ENCODE measurements around the gene VDR.
"Not testable (repeated sequence)": the region's sequence is repeated elsewhere in the genome, so short reads cannot be mapped to it uniquely, and the experiment has no call there.

The VDR gene

GRCh38 chr12:47818467-47819137 lies 86.2 kb downstream of the VDR start:
- Histone ChIP-seq H3K4me1 (ENCODE audit: control insufficient read depth, insufficient read depth, low read length, unreplicated experiment) (peaks cover 74% of the 10 kb centered on the region), H3K36me3 (ENCODE audit: insufficient read depth, low read length) (0 out of 2 replicates have a peak, but pooled peaks cover 3% of the 10 kb centered on the region), H3K27me3 (ENCODE audit: insufficient read depth, low read length) (no peaks in the 10 kb centered on the region), H3K4me3 (ENCODE audit: low read depth, low read length) (peak overlapping the region; percentile 92), H3K79me2 (ENCODE audit: control insufficient read depth, insufficient read depth, low read length, unreplicated experiment) (peaks cover 66% of the 10 kb centered on the region), H3K27ac (ENCODE audit: low read depth, low read length) (peak overlapping the region; percentile 92), H2AFZ (ENCODE audit: low read length, unreplicated experiment) (no peak overlapping the region)

GRCh38 chr12:47818007-47818376 lies 86.8 kb downstream of the VDR start:
- no peak overlapping the region for H2AFZ ChIP-seq (ENCODE audit: low read length, unreplicated experiment)
- 0 out of 2 replicates have a peak, but pooled peaks cover 3% of the 10 kb centered on the region for H3K36me3 ChIP-seq (ENCODE audit: insufficient read depth, low read length)
- no peaks in the 10 kb centered on the region for H3K27me3 ChIP-seq (ENCODE audit: insufficient read depth, low read length)
- peak overlapping the region; percentile 92 for H3K4me3 ChIP-seq (ENCODE audit: low read depth, low read length)
- H3K79me2 ChIP-seq (ENCODE audit: control insufficient read depth, insufficient read depth, low read length, unreplicated experiment) = peaks cover 72% of the 10 kb centered on the region
- H3K27ac ChIP-seq (ENCODE audit: low read depth, low read length) = peak overlapping the region; percentile 92
- H3K4me1 ChIP-seq (ENCODE audit: control insufficient read depth, insufficient read depth, low read length, unreplicated experiment) = peaks cover 77% of the 10 kb centered on the region

- Histone ChIP-seq H3K27me3 (ENCODE audit: insufficient read depth, low read length) (no peaks in the 10 kb centered on the region), H3K4me3 (ENCODE audit: low read depth, low read length) (peak overlapping the region; percentile 92), H3K4me1 (ENCODE audit: control insufficient read depth, insufficient read depth, low read length, unreplicated experiment) (peaks cover 74% of the 10 kb centered on the region), H3K27ac (ENCODE audit: low read depth, low read length) (peak overlapping the region; percentile 92), H2AFZ (ENCODE audit: low read length, unreplicated experiment) (no peak overlapping the region), H3K36me3 (ENCODE audit: insufficient read depth, low read length) (0 out of 2 replicates have a peak, but pooled peaks cover 3% of the 10 kb centered on the region), H3K79me2 (ENCODE audit: control insufficient read depth, insufficient read depth, low read length, unreplicated experiment) (peaks cover 75% of the 10 kb centered on the region)
Measured at GRCh38 chr12:47817272-47818006, 87.4 kb downstream of the VDR start.

- Histone ChIP-seq H3K27me3 (ENCODE audit: insufficient read depth, low read length) (no peaks in the 10 kb centered on the region), H3K27ac (ENCODE audit: low read depth, low read length) (peak overlapping the region; percentile 92), H3K36me3 (ENCODE audit: insufficient read depth, low read length) (0 out of 2 replicates have a peak, but pooled peaks cover 3% of the 10 kb centered on the region), H3K79me2 (ENCODE audit: control insufficient read depth, insufficient read depth, low read length, unreplicated experiment) (peaks cover 82% of the 10 kb centered on the region), H3K4me3 (ENCODE audit: low read depth, low read length) (peak overlapping the region; percentile 92), H3K4me1 (ENCODE audit: control insufficient read depth, insufficient read depth, low read length, unreplicated experiment) (peaks cover 74% of the 10 kb centered on the region), H2AFZ (ENCODE audit: low read length, unreplicated experiment) (no peak overlapping the region)
Measured at GRCh38 chr12:47816403-47817271, 88.2 kb downstream of the VDR start.

GRCh38 chr12:47815447-47815846 lies 89.3 kb downstream of the VDR start:
- Histone ChIP-seq H3K79me2 (ENCODE audit: control insufficient read depth, insufficient read depth, low read length, unreplicated experiment) (peaks cover 94% of the 10 kb centered on the region), H3K27ac (ENCODE audit: low read depth, low read length) (peak overlapping the region; percentile 98), H3K4me1 (ENCODE audit: control insufficient read depth, insufficient read depth, low read length, unreplicated experiment) (peaks cover 76% of the 10 kb centered on the region)
- H2AFZ ChIP-seq (ENCODE audit: low read length, unreplicated experiment); H3K27me3 ChIP-seq (ENCODE audit: insufficient read depth, low read length); H3K36me3 ChIP-seq (ENCODE audit: insufficient read depth, low read length); H3K4me3 ChIP-seq (ENCODE audit: low read depth, low read length): not testable (repeated sequence)

GRCh38 chr12:47814539-47815170 lies 90.1 kb downstream of the VDR start:
- Histone ChIP-seq H3K36me3 (ENCODE audit: insufficient read depth, low read length) (0 out of 2 replicates have a peak, but pooled peaks cover 3% of the 10 kb centered on the region), H3K79me2 (ENCODE audit: control insufficient read depth, insufficient read depth, low read length, unreplicated experiment) (peaks cover 94% of the 10 kb centered on the region), H3K27ac (ENCODE audit: low read depth, low read length) (peak overlapping the region; percentile 98), H3K4me3 (ENCODE audit: low read depth, low read length) (no peak overlapping the region), H3K4me1 (ENCODE audit: control insufficient read depth, insufficient read depth, low read length, unreplicated experiment) (peaks cover 84% of the 10 kb centered on the region), H3K27me3 (ENCODE audit: insufficient read depth, low read length) (no peaks in the 10 kb centered on the region), H2AFZ (ENCODE audit: low read length, unreplicated experiment) (no peak overlapping the region)

- H3K27ac ChIP-seq (ENCODE audit: low read depth, low read length) = peak overlapping the region; percentile 98
- peaks cover 89% of the 10 kb centered on the region for H3K4me1 ChIP-seq (ENCODE audit: control insufficient read depth, insufficient read depth, low read length, unreplicated experiment)
- H3K79me2 ChIP-seq (ENCODE audit: control insufficient read depth, insufficient read depth, low read length, unreplicated experiment) = peaks cover 91% of the 10 kb centered on the region
- no peak overlapping the region for H2AFZ ChIP-seq (ENCODE audit: low read length, unreplicated experiment)
- H3K4me3 ChIP-seq (ENCODE audit: low read depth, low read length) = peak overlapping the region; percentile 52
- no peaks in the 10 kb centered on the region for H3K27me3 ChIP-seq (ENCODE audit: insufficient read depth, low read length)
- 0 out of 2 replicates have a peak, but pooled peaks cover 3% of the 10 kb centered on the region for H3K36me3 ChIP-seq (ENCODE audit: insufficient read depth, low read length)
Measured at GRCh38 chr12:47813511-47814196, 91.1 kb downstream of the VDR start.

- H3K36me3 ChIP-seq (ENCODE audit: insufficient read depth, low read length) = 0 out of 2 replicates have a peak, but pooled peaks cover 3% of the 10 kb centered on the region
- H3K27ac ChIP-seq (ENCODE audit: low read depth, low read length) = peak overlapping the region; percentile 98
- no peaks in the 10 kb centered on the region for H3K27me3 ChIP-seq (ENCODE audit: insufficient read depth, low read length)
- peaks cover 91% of the 10 kb centered on the region for H3K79me2 ChIP-seq (ENCODE audit: control insufficient read depth, insufficient read depth, low read length, unreplicated experiment)
- peaks cover 90% of the 10 kb centered on the region for H3K4me1 ChIP-seq (ENCODE audit: control insufficient read depth, insufficient read depth, low read length, unreplicated experiment)
- no peak overlapping the region for H2AFZ ChIP-seq (ENCODE audit: low read length, unreplicated experiment)
- H3K4me3 ChIP-seq (ENCODE audit: low read depth, low read length) = peak overlapping the region; percentile 52
Measured at GRCh38 chr12:47812797-47813510, 91.8 kb downstream of the VDR start.

Data from ACC112 (cell line).